HCT116 (cell line): ENCODE data around the gene ONECUT3. TPM values are rescaled to one million over a fixed set of nuclear protein-coding genes. Genes with fewer than 3 reads are reported as not detected.

Experiments used
- ATAC-seq: fragments of 200-7000 bp; cut with Tn5 transposase; 2 replicates; pipeline ENCODE4 v1.9.1; 2020; ENCODE audit warnings: mild to moderate bottlenecking, moderate library complexity
- BruUV-seq: library from RNA; stranded (reverse); fragments of 400-500 nt; replicated peaks from 2 replicates; lab custom pipeline; 2021; lab: Mats Ljungman, UMichigan
- CTCF ChIA-PET: fragments of 300-600 bp; sonication (Branson Sonifier 250); formaldehyde crosslinking; loops from one replicate; lab custom pipeline; 2021; ENCODE audit warnings: antibody characterized with exemption; lab: Charles Lee
- POLR2A ChIA-PET: fragments of 300-600, 350-600 bp; sonication (Branson Sonifier 250); formaldehyde crosslinking; loops from one replicate; lab custom pipeline; 2021; ENCODE audit warnings: antibody characterized with exemption; lab: Charles Lee
- RAD21 ChIA-PET, 2 experiments: fragments of 300-600 bp; sonication (Branson Sonifier 250); formaldehyde crosslinking; loops; one replicate each; lab custom pipeline; 2023; ENCODE audit warnings: low total read pairs in 2 of 2; ENCODE audit not compliant: uncharacterized antibody in 2 of 2, unreplicated experiment in 2 of 2, low non-redundant PET in 1 of 2; lab: Charles Lee
- DNase-seq: peaks from one replicate; pipeline ENCODE4 v3.0.0-alpha.2; 2010; ENCODE audit warnings: low read depth, low spot score
- H2AFZ ChIP-seq: fragments of 200-600 bp; shearing (Covaris generic), sonication (generic); 2 replicates; pipeline ENCODE4 v1.6.1; 2017; ENCODE audit warnings: low read depth, mixed run types, mixed read lengths, antibody characterized with exemption, low read length; ENCODE audit not compliant: poor library complexity, severe bottlenecking
- H3K27ac ChIP-seq: 2 replicates; pipeline ENCODE4 v1.5.1; 2012; ENCODE audit warnings: low read depth, low read length
- H3K27me3 ChIP-seq: fragments of 200-600 bp; sonication (generic); 2 replicates; pipeline ENCODE4 v1.6.1; 2016; ENCODE audit warnings: mixed run types, low read length, mixed read lengths; ENCODE audit not compliant: insufficient read depth
- H3K36me3 ChIP-seq, 2 experiments: fragments of 200-500 bp in 1 of 2; fragments of 200-600 bp in 1 of 2; sonication (Bioruptor generic) in 1 of 2; sonication (generic) in 1 of 2; 2 replicates each; pipeline versions ENCODE4 v1.5.1 to v1.6.1; 2014 to 2016; ENCODE audit warnings: low read length in 2 of 2, inconsistent platforms in 1 of 2, mixed read lengths in 1 of 2, mixed run types in 1 of 2; ENCODE audit not compliant: insufficient read depth in 2 of 2, control insufficient read depth in 1 of 2
- H3K4me1 ChIP-seq, 2 experiments: fragments of 200-600 bp in 1 of 2; sonication (generic) in 1 of 2; 2 replicates each; pipeline versions ENCODE4 v1.5.1 to v1.6.1; 2012 to 2017; ENCODE audit warnings: low read length in 2 of 2, inconsistent platforms in 1 of 2, mild to moderate bottlenecking in 1 of 2, mixed read lengths in 1 of 2, mixed run types in 1 of 2, moderate library complexity in 1 of 2; ENCODE audit not compliant: insufficient read depth in 2 of 2, control insufficient read depth in 1 of 2
- H3K4me2 ChIP-seq: fragments of 200-600 bp; sonication (generic); 2 replicates; pipeline ENCODE4 v1.6.1; 2017; ENCODE audit warnings: mixed run types, low read length, mixed read lengths
- H3K4me3 ChIP-seq, 2 experiments: fragments of 200-600 bp in 1 of 2; sonication (generic) in 1 of 2; replicated peaks in 1 of 2; 2 replicates each; pipeline ENCODE4 v1.5.1; 2011 to 2016; ENCODE audit warnings: low read length in 2 of 2, control low read depth in 1 of 2, low read depth in 1 of 2, mild to moderate bottlenecking in 1 of 2, mixed read lengths in 1 of 2, mixed run types in 1 of 2
- H3K79me2 ChIP-seq: fragments of 200-600 bp; sonication (generic); 2 replicates; pipeline ENCODE4 v1.6.1; 2017; ENCODE audit warnings: mild to moderate bottlenecking, mixed run types, low read length, moderate library complexity, mixed read lengths; ENCODE audit not compliant: insufficient read depth
- H3K9ac ChIP-seq: fragments of 200-600 bp; sonication (generic); 2 replicates; pipeline ENCODE4 v1.6.1; 2016; ENCODE audit warnings: low read length, mixed read lengths
- H3K9me2 ChIP-seq: fragments of 200-600 bp; sonication (generic), shearing (Covaris generic); 2 replicates; pipeline ENCODE4 v1.6.1; 2017; ENCODE audit warnings: mixed run types, mild to moderate bottlenecking, moderate library complexity; ENCODE audit not compliant: insufficient read depth
- H3K9me3 ChIP-seq, 2 experiments: fragments of 200-500 bp in 1 of 2; fragments of 200-600 bp in 1 of 2; sonication (Bioruptor generic) in 1 of 2; sonication (generic) in 1 of 2; 2 replicates each; pipeline ENCODE4 v1.6.1; 2014 to 2017; ENCODE audit warnings: low read length in 2 of 2, mixed read lengths in 2 of 2, inconsistent platforms in 1 of 2, low read depth in 1 of 2, mild to moderate bottlenecking in 1 of 2, mixed run types in 1 of 2, moderate library complexity in 1 of 2; ENCODE audit not compliant: control insufficient read depth in 1 of 2, insufficient read depth in 1 of 2
- H4K20me1 ChIP-seq: fragments of 200-600 bp; sonication (generic), shearing (Covaris generic); 2 replicates; pipeline ENCODE4 v1.6.1; 2017; ENCODE audit warnings: mixed run types, mild to moderate bottlenecking, moderate library complexity; ENCODE audit not compliant: insufficient read depth
- CTCF ChIP-seq, 3 experiments: fragments of 200-600 bp in 1 of 3; sonication (generic) in 1 of 3; IDR thresholded peaks in 2 of 3; conservative IDR thresholded peaks in 1 of 3; 2 replicates each; pipeline ENCODE4 v1.5.1; 2012 to 2017; ENCODE audit warnings: low read depth in 2 of 3, low read length in 2 of 3, antibody characterized with exemption in 1 of 3, borderline replicate concordance in 1 of 3, control low read depth in 1 of 3, mild to moderate bottlenecking in 1 of 3, mixed read lengths in 1 of 3, mixed run types in 1 of 3, moderate library complexity in 1 of 3; ENCODE audit not compliant: insufficient read depth in 1 of 3
- EGR1 ChIP-seq: IDR thresholded peaks from 2 replicates; pipeline ENCODE4 v1.6.1; 2012; ENCODE audit warnings: low read depth
- ELF1 ChIP-seq: IDR thresholded peaks from 2 replicates; pipeline ENCODE4 v1.6.1; 2012; ENCODE audit warnings: low read depth, borderline replicate concordance
- FOSL1 ChIP-seq: IDR thresholded peaks from 2 replicates; pipeline ENCODE4 v1.6.1; 2012; ENCODE audit warnings: low read depth
- JUND ChIP-seq: IDR thresholded peaks from 2 replicates; pipeline ENCODE4 v1.6.1; 2012
- MAX ChIP-seq: IDR thresholded peaks from 2 replicates; pipeline ENCODE4 v1.6.1; 2012
- POLR2A ChIP-seq: IDR thresholded peaks from 2 replicates; pipeline ENCODE4 v1.7.0; 2011; ENCODE audit warnings: borderline replicate concordance; ENCODE audit not compliant: insufficient read depth, insufficient read length; ENCODE audit errors: extremely low read depth
- TCF7L2 ChIP-seq: IDR thresholded peaks from 2 replicates; pipeline ENCODE4 v1.7.0; 2011; ENCODE audit warnings: borderline replicate concordance, inconsistent platforms; ENCODE audit not compliant: insufficient read depth, insufficient read length; ENCODE audit errors: extremely low read depth
- YY1 ChIP-seq: IDR thresholded peaks from 2 replicates; pipeline ENCODE4 v1.6.1; 2011; ENCODE audit warnings: low read length, low read depth, moderate library complexity, mild to moderate bottlenecking; ENCODE audit not compliant: insufficient replicate concordance; ENCODE audit errors: extremely low read depth
- ZFX ChIP-seq: fragments of 450-650 bp; IDR thresholded peaks from 2 replicates; pipeline ENCODE4 v1.6.1; 2017
- ZNF274 ChIP-seq: fragments of 200-500 bp; sonication (Bioruptor generic); IDR thresholded peaks from 2 replicates; pipeline ENCODE4 v1.6.1; 2014; ENCODE audit warnings: mild to moderate bottlenecking, low read depth, low read length, inconsistent platforms
- intact Hi-C: fragments of 100-400 bp; cut with micrococcal nuclease; formaldehyde crosslinking; loops from 2 replicates; pipeline ENCODE4 v1.10.0; 2022
- total RNA-seq: library from RNA; stranded (reverse); gene quantifications from one replicate; pipeline ENCODE4 v1.2.1, GENCODE V29; 2021; ENCODE audit not compliant: unreplicated experiment

The ONECUT3 gene
- total RNA-seq, 1 experiment from 2014 or later = 22.1 TPM

- Histone ChIP-seq H4K20me1 (no peaks in the 10 kb centered on the region), H3K4me1 (no peaks in the 10 kb centered on the region), H3K36me3 (no peaks in the 10 kb centered on the region; a peak in 1 of 4 replicates), H3K9me2 (no peaks in the 10 kb centered on the region), H3K9ac (no peak overlapping the region), H3K79me2 (no peaks in the 10 kb centered on the region), H3K4me2 (no peak overlapping the region), H2AFZ (no peak overlapping the region), H3K4me3 (no peak overlapping the region), H3K27ac (no peak overlapping the region), H3K9me3 (no peaks in the 10 kb centered on the region), H3K27me3 (no peaks in the 10 kb centered on the region)
- no peak for TF ChIP-seq ZFX
- TF ChIP-seq JUND = no peak
- no peak for TF ChIP-seq MAX
- no peak for TF ChIP-seq POLR2A
- TF ChIP-seq FOSL1 = no peak
- TF ChIP-seq ZNF274 = no peak
- TF ChIP-seq ELF1 = no peak
- no peak for TF ChIP-seq YY1
- no peak for TF ChIP-seq TCF7L2
- TF ChIP-seq EGR1 = no peak
- TF ChIP-seq CTCF (IDR thresholded peaks at IDR 0.05 in 2 of 3, conservative IDR thresholded peaks at IDR 0.05 in 1 of 3; ENCODE audit: borderline replicate concordance in 1 of 3, insufficient read depth in 1 of 3, low read depth in 2 of 3, low read length in 2 of 3) = no peak
- DNase-seq (no peak), ATAC-seq (no peak)
- RAD21 ChIA-PET = no interaction called here
- intact Hi-C loops = no loop called here
- POLR2A ChIA-PET = no interaction called here
- no TSS peak for BruUV-seq
- CTCF ChIA-PET = no interaction called here
Observed at GRCh38 chr19:1804858-1805257, 51.6 kb downstream of the ONECUT3 start.
